PC-9 (cell line): Measurements from ENCODE around the gene MCF2L.
"Not testable (repeated sequence)": the region's sequence is repeated elsewhere in the genome, so short reads cannot be mapped to it uniquely, and the experiment has no call there.

Source experiments
- CTCF ChIP-seq: fragments of 200-600 bp; sonication (generic); conservative IDR thresholded peaks from 2 replicates; pipeline ENCODE4 v1.6.1; 2017; ENCODE audit warnings: mixed run types, antibody characterized with exemption, mild to moderate bottlenecking, moderate library complexity
- EZH2 ChIP-seq: fragments of 200-600 bp; sonication (generic); IDR thresholded peaks from 2 replicates; pipeline ENCODE4 v1.8.0; 2017; ENCODE audit warnings: antibody characterized with exemption, low read depth

- not testable (repeated sequence) for TF ChIP-seq CTCF, EZH2
These were observed 139.5 kb downstream of the MCF2L start for GRCh38 chr13:113108521-113108920.
